B cell (primary cell): ENCODE measurements around the gene TEX11.
"Not testable (repeated sequence)": the region's sequence is repeated elsewhere in the genome, so short reads cannot be mapped to it uniquely, and the experiment has no call there.

Experiments used
- CTCF ChIP-seq: fragments of 200-600 bp; IDR thresholded peaks from one replicate; pipeline ENCODE4 v1.8.0; 2022; ENCODE audit warnings: antibody characterized with exemption, mild to moderate bottlenecking
- EZH2 ChIP-seq: IDR thresholded peaks from 2 replicates; pipeline ENCODE4 v1.6.1; 2012; ENCODE audit warnings: borderline replicate concordance, low read depth, mild to moderate bottlenecking, moderate library complexity, low read length; ENCODE audit not compliant: insufficient read depth, poor library complexity, severe bottlenecking

- TF ChIP-seq CTCF, EZH2: not testable (repeated sequence)
Observed at GRCh38 chrX:70733774-70734173, 174.7 kb downstream of the TEX11 start.
